ENCODE measurements around the gene WDR93. TPM values are rescaled to one million over a fixed set of nuclear protein-coding genes. Genes with fewer than 3 reads are reported as not detected.
A peak's percentile ranks its signal among the peaks of the same experiment; 100 is the strongest.
"Not testable (repeated sequence)": the region's sequence is repeated elsewhere in the genome, so short reads cannot be mapped to it uniquely, and the experiment has no call there.

The WDR93 gene
- polyA plus RNA-seq, 1 donor, result 0.30 TPM

GRCh38 chr15:89780601-89781000 is 90.0 kb downstream of the WDR93 start:
- no peaks in the 10 kb centered on the region for H3K27me3 ChIP-seq (ENCODE audit: control insufficient read depth, insufficient read depth, low read length)
- DNase-seq, result no peak
- peaks cover 2% of the 10 kb centered on the region for H3K9me3 ChIP-seq (ENCODE audit: control insufficient read depth, low read depth, low read length)
- no peak overlapping the region for H3K27ac ChIP-seq (ENCODE audit: low read length)
- no CpG with 5 or more reads among the region's 6 CpGs for WGBS (ENCODE audit: insufficient coverage, low lambda C conversion rate)
- H3K4me3 ChIP-seq (ENCODE audit: low read length), result no peak overlapping the region
- H3K36me3 ChIP-seq (ENCODE audit: control insufficient read depth, insufficient read depth, low read length), result peaks cover 12% of the 10 kb centered on the region
- H3K4me1 ChIP-seq (ENCODE audit: control insufficient read depth, insufficient read depth, low read length), result peaks cover 50% of the 10 kb centered on the region

- no CpG with 5 or more reads among the region's 6 CpGs for WGBS (ENCODE audit: insufficient coverage, low lambda C conversion rate)
- Histone ChIP-seq H3K27ac (ENCODE audit: low read length) (no peak overlapping the region), H3K4me3 (ENCODE audit: low read length) (no peak overlapping the region), H3K27me3 (ENCODE audit: control insufficient read depth, insufficient read depth, low read length) (no peaks in the 10 kb centered on the region), H3K36me3 (ENCODE audit: control insufficient read depth, insufficient read depth, low read length) (peaks cover 12% of the 10 kb centered on the region), H3K4me1 (ENCODE audit: control insufficient read depth, insufficient read depth, low read length) (peaks cover 46% of the 10 kb centered on the region), H3K9me3 (ENCODE audit: control insufficient read depth, low read depth, low read length) (peaks cover 2% of the 10 kb centered on the region)
- DNase-seq, result no peak
Measured at GRCh38 chr15:89781055-89781454, 90.4 kb downstream of the WDR93 start.

- no peaks in the 10 kb centered on the region for H3K9me3 ChIP-seq (ENCODE audit: control insufficient read depth, low read depth, low read length)
- peak overlapping the region; percentile 70 for H3K27ac ChIP-seq (ENCODE audit: low read length)
- DNase-seq, result peak in 1 of 2 donors; percentile 48
- no peaks in the 10 kb centered on the region for H3K27me3 ChIP-seq (ENCODE audit: control insufficient read depth, insufficient read depth, low read length)
- peaks cover 14% of the 10 kb centered on the region for H3K36me3 ChIP-seq (ENCODE audit: control insufficient read depth, insufficient read depth, low read length)
- WGBS (ENCODE audit: insufficient coverage, low lambda C conversion rate), result 90% methylated on average over 2 of the region's 15 CpGs
- H3K4me3 ChIP-seq (ENCODE audit: low read length), result no peak overlapping the region
- peaks cover 51% of the 10 kb centered on the region for H3K4me1 ChIP-seq (ENCODE audit: control insufficient read depth, insufficient read depth, low read length)
Measured at GRCh38 chr15:89781891-89782618, 91.4 kb downstream of the WDR93 start.

- peaks cover 16% of the 10 kb centered on the region for H3K36me3 ChIP-seq (ENCODE audit: control insufficient read depth, insufficient read depth, low read length)
- H3K27ac ChIP-seq (ENCODE audit: low read length), result peak overlapping the region; percentile 70
- H3K9me3 ChIP-seq (ENCODE audit: control insufficient read depth, low read depth, low read length); H3K27me3 ChIP-seq (ENCODE audit: control insufficient read depth, insufficient read depth, low read length); H3K4me3 ChIP-seq (ENCODE audit: low read length); DNase-seq: not testable (repeated sequence)
- WGBS (ENCODE audit: insufficient coverage, low lambda C conversion rate), result 100% methylated on average over 2 of the region's 9 CpGs
- H3K4me1 ChIP-seq (ENCODE audit: control insufficient read depth, insufficient read depth, low read length), result peaks cover 51% of the 10 kb centered on the region
Measured at GRCh38 chr15:89782619-89782950, 92.0 kb downstream of the WDR93 start.

GRCh38 chr15:89783111-89783860 is 92.7 kb downstream of the WDR93 start:
- Histone ChIP-seq H3K27me3 (ENCODE audit: control insufficient read depth, insufficient read depth, low read length) (no peaks in the 10 kb centered on the region), H3K36me3 (ENCODE audit: control insufficient read depth, insufficient read depth, low read length) (peaks cover 21% of the 10 kb centered on the region), H3K4me3 (ENCODE audit: low read length) (no peak overlapping the region), H3K27ac (ENCODE audit: low read length) (peak overlapping the region; percentile 70), H3K4me1 (ENCODE audit: control insufficient read depth, insufficient read depth, low read length) (peaks cover 51% of the 10 kb centered on the region), H3K9me3 (ENCODE audit: control insufficient read depth, low read depth, low read length) (no peaks in the 10 kb centered on the region)
- WGBS (ENCODE audit: insufficient coverage, low lambda C conversion rate), result no CpG with 5 or more reads among the region's 14 CpGs
- DNase-seq, result peak; percentile 51 to 66

GRCh38 chr15:89783861-89784685 is 93.5 kb downstream of the WDR93 start:
- DNase-seq, result peak in 1 of 2 donors; percentile 14
- peaks cover 27% of the 10 kb centered on the region for H3K36me3 ChIP-seq (ENCODE audit: control insufficient read depth, insufficient read depth, low read length)
- H3K4me1 ChIP-seq (ENCODE audit: control insufficient read depth, insufficient read depth, low read length), result peaks cover 51% of the 10 kb centered on the region
- H3K4me3 ChIP-seq (ENCODE audit: low read length), result no peak overlapping the region
- H3K9me3 ChIP-seq (ENCODE audit: control insufficient read depth, low read depth, low read length), result no peaks in the 10 kb centered on the region
- no CpG with 5 or more reads among the region's 15 CpGs for WGBS (ENCODE audit: insufficient coverage, low lambda C conversion rate)
- H3K27me3 ChIP-seq (ENCODE audit: control insufficient read depth, insufficient read depth, low read length), result no peaks in the 10 kb centered on the region
- H3K27ac ChIP-seq (ENCODE audit: low read length), result peak overlapping the region; percentile 70

GRCh38 chr15:89784686-89784960 is 94.0 kb downstream of the WDR93 start:
- Histone ChIP-seq H3K27me3 (ENCODE audit: control insufficient read depth, insufficient read depth, low read length) (no peaks in the 10 kb centered on the region), H3K36me3 (ENCODE audit: control insufficient read depth, insufficient read depth, low read length) (peaks cover 27% of the 10 kb centered on the region), H3K27ac (ENCODE audit: low read length) (peak overlapping the region; percentile 70), H3K4me3 (ENCODE audit: low read length) (no peak overlapping the region), H3K4me1 (ENCODE audit: control insufficient read depth, insufficient read depth, low read length) (peaks cover 51% of the 10 kb centered on the region), H3K9me3 (ENCODE audit: control insufficient read depth, low read depth, low read length) (no peaks in the 10 kb centered on the region)
- no CpG with 5 or more reads among the region's 7 CpGs for WGBS (ENCODE audit: insufficient coverage, low lambda C conversion rate)
- DNase-seq, result no peak

- no CpG with 5 or more reads among the region's 13 CpGs for WGBS (ENCODE audit: insufficient coverage, low lambda C conversion rate)
- peaks cover 51% of the 10 kb centered on the region for H3K4me1 ChIP-seq (ENCODE audit: control insufficient read depth, insufficient read depth, low read length)
- no peaks in the 10 kb centered on the region for H3K9me3 ChIP-seq (ENCODE audit: control insufficient read depth, low read depth, low read length)
- H3K4me3 ChIP-seq (ENCODE audit: low read length), result no peak overlapping the region
- peak; percentile 83 to 91 for DNase-seq
- no peaks in the 10 kb centered on the region for H3K27me3 ChIP-seq (ENCODE audit: control insufficient read depth, insufficient read depth, low read length)
- peak overlapping the region; percentile 70 for H3K27ac ChIP-seq (ENCODE audit: low read length)
- peaks cover 30% of the 10 kb centered on the region for H3K36me3 ChIP-seq (ENCODE audit: control insufficient read depth, insufficient read depth, low read length)
Measured at GRCh38 chr15:89785064-89785773, 94.6 kb downstream of the WDR93 start.

- Histone ChIP-seq H3K36me3 (ENCODE audit: control insufficient read depth, insufficient read depth, low read length) (peaks cover 35% of the 10 kb centered on the region), H3K27me3 (ENCODE audit: control insufficient read depth, insufficient read depth, low read length) (no peaks in the 10 kb centered on the region), H3K4me3 (ENCODE audit: low read length) (no peak overlapping the region), H3K4me1 (ENCODE audit: control insufficient read depth, insufficient read depth, low read length) (peaks cover 48% of the 10 kb centered on the region), H3K9me3 (ENCODE audit: control insufficient read depth, low read depth, low read length) (peaks cover 2% of the 10 kb centered on the region), H3K27ac (ENCODE audit: low read length) (peak overlapping the region; percentile 70)
- DNase-seq, result no peak
Measured at GRCh38 chr15:89785774-89786140, 95.1 kb downstream of the WDR93 start.

- H3K4me1 ChIP-seq (ENCODE audit: control insufficient read depth, insufficient read depth, low read length), result peaks cover 31% of the 10 kb centered on the region
- no peak overlapping the region for H3K4me3 ChIP-seq (ENCODE audit: low read length)
- 100% methylated on average over 1 of the region's 3 CpGs for whole genome bisulfite sequencing (ENCODE audit: insufficient coverage, low lambda C conversion rate)
- no peak overlapping the region for H3K27ac ChIP-seq (ENCODE audit: low read length)
- peaks cover 2% of the 10 kb centered on the region for H3K9me3 ChIP-seq (ENCODE audit: control insufficient read depth, low read depth, low read length)
- no peaks in the 10 kb centered on the region for H3K27me3 ChIP-seq (ENCODE audit: control insufficient read depth, insufficient read depth, low read length)
- DNase-seq, result peak in 1 of 2 donors; percentile 11
- peaks cover 57% of the 10 kb centered on the region for H3K36me3 ChIP-seq (ENCODE audit: control insufficient read depth, insufficient read depth, low read length)
Measured at GRCh38 chr15:89787944-89788343, 97.3 kb downstream of the WDR93 start.
